Karpas-422 (cell line): ENCODE data around the gene SAMSN1. TPM values are rescaled to one million over a fixed set of nuclear protein-coding genes. Genes with fewer than 3 reads are reported as not detected.

ENCODE experiments used
- DNase-seq: peaks from one replicate; pipeline ENCODE4 v3.0.0-alpha.2; 2015
- H2AFZ ChIP-seq: fragments of 200-600 bp; sonication (generic); 2 replicates; pipeline ENCODE4 v1.6.1; 2014; ENCODE audit warnings: antibody characterized with exemption, low read length, mixed read lengths
- H3K27ac ChIP-seq: fragments of 200-600 bp; sonication (generic); 2 replicates; pipeline ENCODE4 v1.5.1; 2014; ENCODE audit warnings: mild to moderate bottlenecking, low read length, moderate library complexity
- H3K27me3 ChIP-seq: fragments of 200-600 bp; sonication (generic); 2 replicates; pipeline ENCODE4 v1.6.1; 2014; ENCODE audit warnings: low read length, mixed read lengths
- H3K36me3 ChIP-seq: fragments of 200-600 bp; sonication (generic); 2 replicates; pipeline ENCODE4 v1.6.1; 2014; ENCODE audit warnings: low read length, mixed read lengths; ENCODE audit not compliant: insufficient read depth
- H3K4me1 ChIP-seq: fragments of 200-600 bp; sonication (generic); 2 replicates; pipeline ENCODE4 v1.6.1; 2014; ENCODE audit warnings: mild to moderate bottlenecking, low read length, mixed read lengths
- H3K4me2 ChIP-seq: fragments of 200-600 bp; sonication (generic); 2 replicates; pipeline ENCODE4 v1.6.1; 2014; ENCODE audit warnings: low read length, low read depth, mild to moderate bottlenecking; ENCODE audit not compliant: poor library complexity, severe bottlenecking
- H3K4me3 ChIP-seq: fragments of 200-600 bp; sonication (generic); 2 replicates; pipeline ENCODE4 v1.5.1; 2014; ENCODE audit warnings: mild to moderate bottlenecking, antibody characterized with exemption, low read length, mixed read lengths
- H3K79me2 ChIP-seq: fragments of 200-600 bp; sonication (generic); 2 replicates; pipeline ENCODE4 v1.6.1; 2014; ENCODE audit warnings: mild to moderate bottlenecking, low read length, mixed read lengths
- H3K9ac ChIP-seq: fragments of 200-600 bp; sonication (generic); 2 replicates; pipeline ENCODE4 v1.6.0; 2014; ENCODE audit warnings: low read length
- H3K9me2 ChIP-seq: fragments of 200-600 bp; sonication (generic), shearing (Covaris generic); replicated peaks from 2 replicates; pipeline ENCODE4 v1.6.0; 2014; ENCODE audit warnings: mild to moderate bottlenecking, low read length, moderate library complexity; ENCODE audit not compliant: insufficient read depth
- H3K9me3 ChIP-seq: fragments of 300-700, 200-600 bp; sonication (generic); 2 replicates; pipeline ENCODE4 v1.6.1; 2014; ENCODE audit warnings: low read length, mixed read lengths
- H4K20me1 ChIP-seq: fragments of 200-600 bp; sonication (generic); 2 replicates; pipeline ENCODE4 v1.6.1; 2014; ENCODE audit warnings: mild to moderate bottlenecking, antibody characterized with exemption, low read length, low read depth; ENCODE audit not compliant: insufficient read depth
- total RNA-seq: library from RNA; depleted of rRNA; stranded (reverse); fragments of >200 nt; shearing (Covaris generic); gene quantifications from 2 replicates; pipeline ENCODE4 v1.2.3, GENCODE V29; 2014; ENCODE audit warnings: low replicate concordance

Gene SAMSN1
- total RNA-seq, 1 experiment from 2014 or later, result not detected

GRCh38 chr21:14466715-14467114 lies 79.4 kb downstream of the SAMSN1 start:
- Histone ChIP-seq H2AFZ (no peak overlapping the region), H4K20me1 (no peaks in the 10 kb centered on the region), H3K9me2 (no peaks in the 10 kb centered on the region), H3K4me2 (no peak overlapping the region), H3K36me3 (no peaks in the 10 kb centered on the region), H3K79me2 (no peaks in the 10 kb centered on the region), H3K9ac (no peak overlapping the region), H3K9me3 (peaks cover 3% of the 10 kb centered on the region; the same call in 1 of the 2 replicates), H3K27me3 (no peaks in the 10 kb centered on the region), H3K27ac (no peak overlapping the region), H3K4me1 (no peaks in the 10 kb centered on the region), H3K4me3 (no peak overlapping the region)
- no peak for DNase-seq

- Histone ChIP-seq H3K9me2 (no peaks in the 10 kb centered on the region), H3K79me2 (no peaks in the 10 kb centered on the region), H2AFZ (no peak overlapping the region), H3K27me3 (no peaks in the 10 kb centered on the region), H3K4me3 (no peak overlapping the region), H3K4me2 (no peak overlapping the region), H3K4me1 (no peaks in the 10 kb centered on the region), H3K36me3 (no peaks in the 10 kb centered on the region), H3K9ac (no peak overlapping the region), H3K9me3 (peaks cover 6% of the 10 kb centered on the region), H3K27ac (no peak overlapping the region), H4K20me1 (no peaks in the 10 kb centered on the region)
- DNase-seq, result no peak
These were observed 88.4 kb downstream of the SAMSN1 start for GRCh38 chr21:14457762-14458161.

GRCh38 chr21:14456911-14457310 lies 89.2 kb downstream of the SAMSN1 start:
- H3K9me3 ChIP-seq, result peaks cover 6% of the 10 kb centered on the region
- no peaks in the 10 kb centered on the region for H3K36me3 ChIP-seq
- H3K4me1 ChIP-seq, result no peaks in the 10 kb centered on the region
- no peak overlapping the region for H3K9ac ChIP-seq
- no peak overlapping the region for H3K27ac ChIP-seq
- H2AFZ ChIP-seq, result no peak overlapping the region
- no peaks in the 10 kb centered on the region for H3K9me2 ChIP-seq
- no peak overlapping the region for H3K4me3 ChIP-seq
- no peak for DNase-seq
- no peaks in the 10 kb centered on the region for H3K27me3 ChIP-seq
- no peak overlapping the region for H3K4me2 ChIP-seq
- no peaks in the 10 kb centered on the region for H4K20me1 ChIP-seq
- no peaks in the 10 kb centered on the region for H3K79me2 ChIP-seq

- H3K27me3 ChIP-seq, result no peaks in the 10 kb centered on the region
- H3K36me3 ChIP-seq, result no peaks in the 10 kb centered on the region
- H3K9me3 ChIP-seq, result peaks cover 3% of the 10 kb centered on the region; the same call in 1 of the 2 replicates
- no peaks in the 10 kb centered on the region for H4K20me1 ChIP-seq
- H3K4me3 ChIP-seq, result no peak overlapping the region
- no peak overlapping the region for H3K4me2 ChIP-seq
- no peaks in the 10 kb centered on the region for H3K4me1 ChIP-seq
- H3K9ac ChIP-seq, result no peak overlapping the region
- DNase-seq, result no peak
- H3K9me2 ChIP-seq, result no peaks in the 10 kb centered on the region
- H2AFZ ChIP-seq, result no peak overlapping the region
- H3K79me2 ChIP-seq, result no peaks in the 10 kb centered on the region
- H3K27ac ChIP-seq, result no peak overlapping the region
These were observed 91.8 kb downstream of the SAMSN1 start for GRCh38 chr21:14454016-14455009.

- no peak for DNase-seq
- no peaks in the 10 kb centered on the region for H3K79me2 ChIP-seq
- H3K4me1 ChIP-seq, result no peaks in the 10 kb centered on the region
- H3K9ac ChIP-seq, result no peak overlapping the region
- H3K36me3 ChIP-seq, result no peaks in the 10 kb centered on the region
- no peaks in the 10 kb centered on the region for H3K9me2 ChIP-seq
- no peaks in the 10 kb centered on the region for H3K27me3 ChIP-seq
- H3K27ac ChIP-seq, result no peak overlapping the region
- H3K9me3 ChIP-seq, result peaks cover 2% of the 10 kb centered on the region; the same call in 1 of the 2 replicates
- H3K4me2 ChIP-seq, result no peak overlapping the region
- no peaks in the 10 kb centered on the region for H4K20me1 ChIP-seq
- no peak overlapping the region for H2AFZ ChIP-seq
- no peak overlapping the region for H3K4me3 ChIP-seq
These were observed 92.6 kb downstream of the SAMSN1 start for GRCh38 chr21:14453339-14454015.

- Histone ChIP-seq H3K9me2 (no peaks in the 10 kb centered on the region), H3K79me2 (no peaks in the 10 kb centered on the region), H4K20me1 (no peaks in the 10 kb centered on the region), H3K36me3 (no peaks in the 10 kb centered on the region), H3K4me2 (no peak overlapping the region), H3K4me3 (no peak overlapping the region), H3K27me3 (no peaks in the 10 kb centered on the region), H3K4me1 (no peaks in the 10 kb centered on the region), H2AFZ (no peak overlapping the region), H3K9me3 (no peaks in the 10 kb centered on the region), H3K9ac (no peak overlapping the region), H3K27ac (no peak overlapping the region)
- DNase-seq, result no peak
These were observed 93.3 kb downstream of the SAMSN1 start for GRCh38 chr21:14452727-14453241.

- no peak overlapping the region for H2AFZ ChIP-seq
- H3K27ac ChIP-seq, result no peak overlapping the region
- DNase-seq, result no peak
These were observed 93.9 kb downstream of the SAMSN1 start for GRCh38 chr21:14452031-14452726.

More at GRCh38 chr21:14452031-14452726, 93.9 kb downstream of the SAMSN1 start:
- Histone ChIP-seq H3K4me3 (no peak overlapping the region), H3K9ac (no peak overlapping the region), H3K79me2 (no peaks in the 10 kb centered on the region), H3K36me3 (no peaks in the 10 kb centered on the region), H3K27me3 (no peaks in the 10 kb centered on the region), H3K4me2 (no peak overlapping the region), H4K20me1 (no peaks in the 10 kb centered on the region), H3K9me3 (no peaks in the 10 kb centered on the region), H3K9me2 (no peaks in the 10 kb centered on the region), H3K4me1 (no peaks in the 10 kb centered on the region)
